ENCODE measurements around the gene NKRF.

DNA sequence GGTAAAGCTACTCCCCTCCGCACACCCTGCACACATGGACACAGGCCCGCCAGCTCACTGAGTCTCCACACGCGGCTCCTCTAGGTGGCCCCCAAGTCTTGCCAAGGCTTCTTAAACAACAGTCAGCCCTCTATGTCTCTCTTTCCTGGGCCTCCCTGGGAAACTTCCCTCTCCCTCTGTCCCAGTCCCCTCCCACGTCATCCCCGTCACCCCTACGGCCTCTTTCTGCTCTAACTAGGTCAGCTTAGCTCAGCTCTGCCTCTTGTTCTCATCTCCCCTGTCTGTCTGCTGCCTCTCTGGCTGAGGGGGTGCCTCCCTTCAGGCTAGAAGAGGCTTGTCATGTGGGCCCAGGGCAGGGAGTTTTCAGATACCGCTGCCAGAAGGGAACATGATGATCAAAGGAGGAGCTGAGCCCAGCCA lies 47.9 kb upstream of the NKRF start:
- TF ChIP-seq, protein P1, sequence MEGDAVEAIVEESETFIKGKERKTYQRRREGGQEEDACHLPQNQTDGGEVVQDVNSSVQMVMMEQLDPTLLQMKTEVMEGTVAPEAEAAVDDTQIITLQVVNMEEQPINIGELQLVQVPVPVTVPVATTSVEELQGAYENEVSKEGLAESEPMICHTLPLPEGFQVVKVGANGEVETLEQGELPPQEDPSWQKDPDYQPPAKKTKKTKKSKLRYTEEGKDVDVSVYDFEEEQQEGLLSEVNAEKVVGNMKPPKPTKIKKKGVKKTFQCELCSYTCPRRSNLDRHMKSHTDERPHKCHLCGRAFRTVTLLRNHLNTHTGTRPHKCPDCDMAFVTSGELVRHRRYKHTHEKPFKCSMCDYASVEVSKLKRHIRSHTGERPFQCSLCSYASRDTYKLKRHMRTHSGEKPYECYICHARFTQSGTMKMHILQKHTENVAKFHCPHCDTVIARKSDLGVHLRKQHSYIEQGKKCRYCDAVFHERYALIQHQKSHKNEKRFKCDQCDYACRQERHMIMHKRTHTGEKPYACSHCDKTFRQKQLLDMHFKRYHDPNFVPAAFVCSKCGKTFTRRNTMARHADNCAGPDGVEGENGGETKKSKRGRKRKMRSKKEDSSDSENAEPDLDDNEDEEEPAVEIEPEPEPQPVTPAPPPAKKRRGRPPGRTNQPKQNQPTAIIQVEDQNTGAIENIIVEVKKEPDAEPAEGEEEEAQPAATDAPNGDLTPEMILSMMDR (IDR thresholded peaks at IDR 0.05; ENCODE audit: low read depth, low read length, poor library complexity, severe bottlenecking): no peak
- no peak for TF ChIP-seq EZH2phosphoT487 (IDR thresholded peaks at IDR 0.05; ENCODE audit: borderline replicate concordance, low read length)

All from DOHH2 (cell line).